Ecto neural progenitor cell (in vitro differentiated cells): ENCODE measurements around the gene ALPK3.

ENCODE experiments used
- DNase-seq: peaks from one replicate; pipeline ENCODE4 v3.0.0-alpha.2; 2018; ENCODE audit warnings: low spot score

ALPK3 gene

GRCh38 chr15:84893607-84894006, 76.5 kb downstream of the ALPK3 start:
- no peak for DNase-seq

GRCh38 chr15:84894736-84895425, 77.7 kb downstream of the ALPK3 start:
- no peak for DNase-seq

- DNase-seq = no peak
Observed at GRCh38 chr15:84898761-84899160, 81.6 kb downstream of the ALPK3 start.

GRCh38 chr15:84899750-84900149, 82.6 kb downstream of the ALPK3 start:
- no peak for DNase-seq

GRCh38 chr15:84901540-84901939, 84.4 kb downstream of the ALPK3 start:
- DNase-seq = no peak

GRCh38 chr15:84903751-84904150, 86.6 kb downstream of the ALPK3 start:
- no peak for DNase-seq

GRCh38 chr15:84904419-84904818, 87.3 kb downstream of the ALPK3 start:
- DNase-seq = no peak

- no peak for DNase-seq
Observed at GRCh38 chr15:84905016-84905916, 88.1 kb downstream of the ALPK3 start.

- DNase-seq = no peak
Observed at GRCh38 chr15:84907731-84908130, 90.6 kb downstream of the ALPK3 start.

GRCh38 chr15:84908564-84908963, 91.4 kb downstream of the ALPK3 start:
- DNase-seq = no peak

- no peak for DNase-seq
Observed at GRCh38 chr15:84909029-84909428, 91.9 kb downstream of the ALPK3 start.

GRCh38 chr15:84909782-84910181, 92.6 kb downstream of the ALPK3 start:
- DNase-seq = no peak

- DNase-seq = no peak
Observed at GRCh38 chr15:84910928-84911623, 93.9 kb downstream of the ALPK3 start.

- no peak for DNase-seq
Observed at GRCh38 chr15:84911879-84912660, 94.9 kb downstream of the ALPK3 start.

- DNase-seq = no peak
Observed at GRCh38 chr15:84913360-84913723, 96.2 kb downstream of the ALPK3 start.

GRCh38 chr15:84914351-84914750, 97.2 kb downstream of the ALPK3 start:
- DNase-seq = no peak

GRCh38 chr15:84914909-84915605, 97.9 kb downstream of the ALPK3 start:
- DNase-seq = no peak

GRCh38 chr15:84915606-84915958, 98.4 kb downstream of the ALPK3 start:
- no peak for DNase-seq

GRCh38 chr15:84917452-84917851, 100.3 kb downstream of the ALPK3 start:
- DNase-seq = no peak

GRCh38 chr15:84919106-84919667, 102.0 kb downstream of the ALPK3 start:
- no peak for DNase-seq

GRCh38 chr15:84921121-84921520, 104.0 kb downstream of the ALPK3 start:
- no peak for DNase-seq
